ENCODE measurements around the gene CRIM1.

- no peak for TF ChIP-seq CTCF (conservative IDR thresholded peaks at IDR 0.05; ENCODE audit: low read depth in 2 of 2)
- TF ChIP-seq, protein P1, sequence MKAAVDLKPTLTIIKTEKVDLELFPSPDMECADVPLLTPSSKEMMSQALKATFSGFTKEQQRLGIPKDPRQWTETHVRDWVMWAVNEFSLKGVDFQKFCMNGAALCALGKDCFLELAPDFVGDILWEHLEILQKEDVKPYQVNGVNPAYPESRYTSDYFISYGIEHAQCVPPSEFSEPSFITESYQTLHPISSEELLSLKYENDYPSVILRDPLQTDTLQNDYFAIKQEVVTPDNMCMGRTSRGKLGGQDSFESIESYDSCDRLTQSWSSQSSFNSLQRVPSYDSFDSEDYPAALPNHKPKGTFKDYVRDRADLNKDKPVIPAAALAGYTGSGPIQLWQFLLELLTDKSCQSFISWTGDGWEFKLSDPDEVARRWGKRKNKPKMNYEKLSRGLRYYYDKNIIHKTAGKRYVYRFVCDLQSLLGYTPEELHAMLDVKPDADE (IDR thresholded peaks at IDR 0.05) = no peak
- TF ChIP-seq POLR2AphosphoS5 (IDR thresholded peaks at IDR 0.05; ENCODE audit: low read depth) = no peak
- TF ChIP-seq EZH2 (IDR thresholded peaks at IDR 0.05; ENCODE audit: low read depth, unreplicated experiment) = no peak
- TF ChIP-seq ZNF331 (CRISPR knock-in tag; IDR thresholded peaks at IDR 0.05; ENCODE audit: low read depth) = no peak
- no peak for TF ChIP-seq ZNF114 (CRISPR knock-in tag; IDR thresholded peaks at IDR 0.05)
- no peak for TF ChIP-seq JUNB (IDR thresholded peaks at IDR 0.05; ENCODE audit: unreplicated experiment)
- TF ChIP-seq REST (IDR thresholded peaks at IDR 0.05; ENCODE audit: unreplicated experiment) = no peak
- TF ChIP-seq EZH2phosphoT487 (IDR thresholded peaks at IDR 0.05; ENCODE audit: unreplicated experiment) = no peak
- TF ChIP-seq STAT1 (IDR thresholded peaks at IDR 0.05; ENCODE audit: unreplicated experiment) = no peak
- TF ChIP-seq CREB1 (CRISPR knock-in tag; IDR thresholded peaks at IDR 0.05; ENCODE audit: low read depth) = no peak
- no peak for TF ChIP-seq NANOG (IDR thresholded peaks at IDR 0.05; ENCODE audit: borderline replicate concordance)
Observed at GRCh38 chr2:36432479-36432878, 76.9 kb downstream of the CRIM1 start.
